Activated effector memory CD4-positive, alpha-beta T cell treated with anti-CD3 and anti-CD28 coated beads, Interleukin-2, amount 50 U/mL, for 16 hours (primary cell): ENCODE measurements around the gene TLE7.

Source experiments
- DNase-seq: peaks from one replicate; pipeline ENCODE4 v3.0.0-alpha.2; 2020

The TLE7 gene

DNA sequence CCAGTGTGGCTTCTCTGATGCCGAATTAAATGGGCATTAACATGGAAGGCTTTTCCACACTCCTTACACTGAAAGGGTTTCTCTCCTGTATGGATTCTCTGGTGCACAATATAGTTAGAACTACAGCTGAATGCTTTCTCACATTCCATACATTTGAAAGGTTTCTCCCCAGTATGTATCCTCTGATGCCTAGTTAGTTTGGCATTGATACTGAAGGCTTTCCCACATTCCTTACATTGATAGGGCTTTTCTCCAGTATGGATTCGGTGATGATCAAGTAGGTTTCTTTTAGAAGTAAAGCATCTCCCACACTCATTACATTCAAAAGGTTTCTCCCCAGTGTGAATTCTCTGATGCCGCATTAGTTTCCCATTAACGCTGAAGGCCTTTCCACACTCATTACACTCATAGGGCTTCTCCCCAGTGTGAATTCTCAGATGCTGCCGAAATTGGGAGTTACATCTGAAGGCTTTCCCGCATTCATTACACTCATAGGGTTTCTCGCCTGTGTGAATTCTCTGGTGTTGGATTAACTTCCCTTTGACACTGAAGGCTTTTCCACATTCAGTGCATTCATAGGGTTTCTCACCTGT lies 6.5 kb upstream of the TLE7 start:
- DNase-seq: no peak

DNA sequence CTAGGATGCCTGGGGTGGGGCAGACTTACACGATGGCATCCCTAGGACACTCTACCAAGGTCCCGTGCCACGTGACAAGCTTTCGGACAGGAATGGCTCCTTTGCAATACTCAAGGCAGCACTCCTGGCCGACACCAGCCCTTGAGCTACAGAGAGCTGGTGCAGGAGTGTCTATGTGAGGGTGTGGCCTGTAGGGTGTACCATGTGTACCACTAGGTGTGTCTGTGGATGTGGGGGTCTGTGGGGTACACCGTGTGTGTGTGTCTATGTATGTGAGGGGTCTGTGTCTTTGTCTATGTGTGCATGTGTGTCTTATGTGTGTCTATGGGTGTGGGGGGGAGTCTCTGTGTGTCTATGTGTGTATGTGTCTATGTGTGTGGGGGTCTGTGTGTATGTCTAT lies 1.9 kb upstream of the TLE7 start:
- no peak for DNase-seq

DNA sequence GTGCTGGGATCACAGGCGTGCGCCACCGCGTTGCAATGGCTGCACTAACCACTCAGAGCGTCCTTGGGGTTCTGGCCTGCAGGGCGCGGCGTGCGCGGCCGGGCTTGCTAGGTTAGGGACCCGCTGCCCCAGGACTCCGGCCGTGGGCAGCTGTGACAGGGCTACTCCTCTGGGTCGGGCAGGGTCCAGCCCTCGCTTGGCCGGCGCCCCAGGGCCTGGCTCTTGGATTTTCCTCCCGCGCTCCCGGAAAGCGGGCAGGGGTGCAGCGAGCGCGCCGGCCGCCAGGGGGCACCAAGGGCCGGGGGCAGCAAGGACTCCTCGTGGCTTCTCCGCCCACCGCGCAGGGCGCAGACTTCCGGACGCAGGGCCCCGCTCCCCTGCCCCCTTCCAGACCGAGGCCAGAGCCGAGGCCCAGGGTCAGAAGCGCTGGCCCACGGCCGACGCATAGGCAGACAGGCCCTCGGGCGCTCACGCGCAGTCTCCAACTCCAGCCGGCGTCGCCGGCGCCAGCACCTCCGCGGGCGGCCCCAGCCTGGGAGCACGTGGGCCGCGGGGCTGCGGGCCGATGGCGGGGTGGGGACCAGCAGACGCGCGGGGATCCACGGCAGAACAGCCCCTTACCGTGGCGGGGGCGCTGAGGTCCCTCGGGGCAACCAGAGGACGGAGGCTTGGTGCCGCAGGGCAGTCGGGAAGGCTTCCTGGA lies 355 bp downstream of the TLE7 start:
- DNase-seq: peak; percentile 73

DNA sequence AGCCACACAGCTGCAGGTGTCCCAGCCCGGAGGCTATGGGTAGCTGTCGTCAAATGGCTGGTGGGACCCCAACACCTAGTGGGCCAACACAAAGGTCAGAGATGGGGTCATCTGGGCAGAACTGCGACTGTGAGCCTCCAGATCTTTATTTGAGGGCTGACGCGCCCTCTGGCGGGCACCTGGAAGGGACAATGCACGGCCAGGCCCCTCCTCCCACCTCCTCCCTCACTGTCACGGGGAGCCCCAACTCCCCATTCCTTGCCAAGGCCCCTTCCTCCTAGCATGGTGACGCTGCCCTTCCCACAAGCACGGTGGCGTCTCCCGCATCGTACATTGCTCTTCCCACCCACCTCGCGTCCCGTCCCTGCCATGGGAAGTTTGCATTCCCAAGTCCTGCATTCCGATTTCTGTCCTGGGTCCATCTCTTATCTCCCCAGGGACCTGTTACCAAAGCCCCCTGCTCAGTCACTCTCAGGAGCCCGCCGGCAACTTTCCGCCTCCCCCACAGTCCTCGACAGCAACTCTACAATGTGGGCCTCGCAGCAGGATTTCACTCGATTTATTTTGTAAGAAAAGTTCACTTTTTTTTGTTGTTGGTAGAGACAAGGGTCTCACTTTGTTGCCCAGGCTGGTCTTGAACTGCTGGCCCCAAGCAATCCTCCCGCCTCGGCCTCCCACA lies 1.0 kb downstream of the TLE7 start:
- no peak for DNase-seq

DNA sequence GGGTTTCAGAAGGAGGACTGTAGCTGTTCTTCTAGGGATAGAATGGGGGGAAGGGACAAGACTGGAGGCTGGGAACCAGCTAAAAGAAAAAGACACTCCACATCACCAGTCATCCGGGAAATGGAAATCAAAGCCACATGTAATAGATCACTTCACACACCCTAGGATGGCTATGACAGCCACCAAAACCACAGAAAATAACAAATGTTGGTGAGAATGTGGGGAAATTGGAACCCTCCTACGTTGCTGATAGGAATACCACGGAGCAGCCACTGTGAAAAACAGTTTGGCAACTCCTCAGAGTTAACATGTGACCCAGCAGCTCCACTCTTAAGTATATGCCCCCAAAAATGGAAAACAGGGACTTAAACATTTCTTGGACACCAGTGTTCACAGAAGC lies 2.3 kb downstream of the TLE7 start:
- DNase-seq: no peak

DNA sequence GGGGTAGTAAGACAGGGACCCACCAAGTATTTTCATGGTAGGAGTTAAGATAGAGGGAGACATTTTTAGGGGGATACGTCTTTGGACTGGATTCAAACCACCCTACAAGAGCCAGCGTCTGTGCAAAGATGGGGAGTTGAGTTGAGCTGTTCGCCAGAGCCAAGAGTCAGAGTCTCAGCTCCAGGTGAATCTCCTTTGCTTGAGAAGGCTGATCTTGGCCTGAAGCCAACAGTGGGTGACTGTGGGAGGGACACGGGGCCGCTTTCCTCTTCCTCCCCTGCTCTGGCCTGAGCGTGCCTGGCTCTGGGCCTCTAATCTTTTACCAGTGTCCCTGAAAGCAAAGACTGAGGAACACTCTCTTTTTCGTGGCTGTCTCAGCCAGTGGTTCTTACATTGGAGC lies 5.4 kb downstream of the TLE7 start:
- DNase-seq: no peak

DNA sequence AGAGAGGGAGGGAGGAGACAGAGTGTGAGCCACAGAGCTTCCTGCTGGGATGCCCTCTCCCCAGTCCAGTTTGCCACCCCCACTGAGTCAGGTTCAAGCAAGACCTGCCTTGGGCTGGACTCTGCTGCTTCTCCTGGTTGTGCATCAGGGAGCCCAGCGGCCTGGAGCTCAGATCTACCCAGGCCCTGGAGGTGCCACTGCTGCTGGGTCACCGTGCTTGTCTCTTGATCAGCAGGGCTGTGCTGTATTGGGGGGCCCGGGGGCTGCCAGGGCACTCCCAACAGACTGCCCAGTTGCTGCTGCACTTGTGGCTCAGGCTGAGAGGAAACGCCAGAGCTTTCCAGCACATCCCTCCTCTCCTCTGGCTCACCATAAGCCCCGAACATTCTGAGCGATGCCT lies 8.9 kb downstream of the TLE7 start:
- DNase-seq: peak; percentile 54

DNA sequence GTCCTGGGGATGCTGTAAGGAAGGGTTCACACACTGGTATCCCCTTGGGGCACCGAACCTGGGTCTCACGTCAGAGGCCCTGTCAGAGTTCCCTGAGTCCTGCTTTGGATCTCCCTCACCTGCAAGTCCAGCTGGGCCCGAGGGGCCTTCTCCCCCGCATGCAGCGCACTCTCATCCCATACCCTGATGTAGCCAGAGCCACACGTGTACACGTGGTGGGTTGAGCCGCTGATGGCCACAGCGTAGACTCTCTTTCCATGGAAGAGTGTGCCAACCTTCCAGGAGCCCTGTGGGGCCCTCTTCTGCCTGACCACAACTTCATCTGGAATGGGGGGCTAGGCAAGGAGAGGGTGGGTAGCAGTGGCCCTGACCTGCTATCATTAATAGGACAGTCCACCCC lies 9.9 kb downstream of the TLE7 start:
- peak; percentile 47 for DNase-seq

DNA sequence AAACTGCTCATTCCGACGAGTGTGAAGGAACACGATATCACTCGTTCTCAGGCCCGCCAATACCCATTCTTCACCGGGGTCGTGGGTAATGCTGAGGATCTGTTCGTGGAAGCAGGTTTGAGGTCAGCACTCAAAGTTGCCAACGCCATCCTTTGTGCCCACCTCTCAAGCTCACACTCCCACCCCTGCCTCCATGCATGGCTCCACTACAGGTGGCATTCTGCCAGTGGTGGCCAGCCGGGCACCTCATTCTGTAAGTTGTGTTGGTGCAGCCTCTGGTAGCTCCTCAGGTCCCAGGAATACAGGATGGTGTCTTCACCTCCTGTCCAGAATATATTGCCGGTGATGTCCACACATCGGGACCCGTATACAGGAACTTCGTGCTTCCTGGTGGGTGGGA lies 10.7 kb downstream of the TLE7 start:
- DNase-seq: no peak

DNA sequence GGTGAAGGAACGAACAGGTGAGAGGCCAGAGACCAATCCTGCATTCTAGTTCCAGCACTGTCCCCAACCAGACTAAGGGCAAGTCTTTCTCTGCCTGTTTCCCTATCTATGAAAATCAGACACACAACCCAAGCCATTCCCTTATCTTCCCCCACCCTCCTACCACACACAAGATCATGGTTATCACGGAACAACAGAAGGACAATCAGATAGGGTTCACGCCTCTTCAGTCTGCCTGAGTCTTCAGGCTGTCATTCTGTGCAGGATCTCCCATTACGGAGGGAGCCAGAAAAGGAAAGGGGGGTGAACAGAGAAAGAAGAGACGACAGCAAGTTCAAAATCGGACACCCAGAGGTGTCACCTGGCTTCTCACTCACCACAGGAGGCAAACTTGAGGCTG lies 11.1 kb downstream of the TLE7 start:
- peak; percentile 14 for DNase-seq

DNA sequence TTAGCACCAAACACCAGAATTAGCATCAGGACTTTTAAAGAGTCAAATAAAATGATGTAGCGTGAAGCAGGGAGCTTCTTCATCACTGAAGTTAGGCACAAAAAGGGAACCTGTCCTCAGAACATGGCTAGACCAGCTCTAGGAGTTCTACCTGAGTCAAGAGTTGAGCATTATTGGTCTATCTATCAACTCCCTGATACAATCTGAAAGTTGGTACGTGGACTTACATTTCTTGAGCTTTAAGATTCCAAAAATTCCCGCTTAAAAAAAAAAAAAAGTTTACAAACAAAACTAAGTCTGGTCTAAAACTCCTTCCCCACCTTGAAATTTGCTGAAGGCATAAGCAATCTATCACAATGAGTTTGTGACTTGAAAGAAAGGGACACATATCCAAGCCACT lies 12.3 kb downstream of the TLE7 start:
- no peak for DNase-seq

DNA sequence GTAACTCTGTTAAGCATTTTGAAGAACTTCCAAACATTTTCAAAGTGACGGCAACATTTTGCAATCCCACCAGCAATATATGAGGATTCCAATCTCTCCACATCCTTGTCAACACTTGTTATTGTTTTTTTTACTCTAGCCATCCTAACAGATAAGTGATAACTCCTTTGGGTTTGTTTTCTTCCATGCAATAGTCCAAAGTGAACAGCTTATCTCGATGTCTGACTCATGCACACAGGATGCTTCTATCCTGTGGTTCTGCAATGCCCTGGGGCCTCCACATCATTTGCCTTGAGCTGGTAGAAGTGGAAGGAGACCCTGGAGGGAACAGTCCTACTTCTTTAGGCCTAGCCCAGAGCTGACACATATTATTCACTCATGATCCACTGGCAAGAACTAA lies 13.0 kb downstream of the TLE7 start:
- DNase-seq: no peak

DNA sequence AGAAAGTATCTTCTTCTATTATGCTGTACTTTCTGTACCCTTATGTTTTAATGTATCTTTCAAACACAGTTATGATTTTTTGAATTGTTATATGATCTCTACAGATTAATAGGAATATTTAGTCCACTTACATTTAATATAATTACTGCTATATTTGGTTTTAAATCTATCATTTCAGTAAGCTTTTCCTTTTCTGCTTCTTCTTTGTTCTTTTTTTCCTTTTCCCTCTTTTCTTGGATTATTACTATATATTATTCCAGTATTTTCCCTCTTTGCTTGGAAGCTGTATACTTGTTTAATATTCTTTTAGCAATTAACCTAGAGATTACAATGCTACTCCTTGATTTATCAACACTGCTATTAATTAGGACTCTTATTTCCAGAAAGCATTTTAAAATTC lies 13.5 kb downstream of the TLE7 start:
- no peak for DNase-seq

DNA sequence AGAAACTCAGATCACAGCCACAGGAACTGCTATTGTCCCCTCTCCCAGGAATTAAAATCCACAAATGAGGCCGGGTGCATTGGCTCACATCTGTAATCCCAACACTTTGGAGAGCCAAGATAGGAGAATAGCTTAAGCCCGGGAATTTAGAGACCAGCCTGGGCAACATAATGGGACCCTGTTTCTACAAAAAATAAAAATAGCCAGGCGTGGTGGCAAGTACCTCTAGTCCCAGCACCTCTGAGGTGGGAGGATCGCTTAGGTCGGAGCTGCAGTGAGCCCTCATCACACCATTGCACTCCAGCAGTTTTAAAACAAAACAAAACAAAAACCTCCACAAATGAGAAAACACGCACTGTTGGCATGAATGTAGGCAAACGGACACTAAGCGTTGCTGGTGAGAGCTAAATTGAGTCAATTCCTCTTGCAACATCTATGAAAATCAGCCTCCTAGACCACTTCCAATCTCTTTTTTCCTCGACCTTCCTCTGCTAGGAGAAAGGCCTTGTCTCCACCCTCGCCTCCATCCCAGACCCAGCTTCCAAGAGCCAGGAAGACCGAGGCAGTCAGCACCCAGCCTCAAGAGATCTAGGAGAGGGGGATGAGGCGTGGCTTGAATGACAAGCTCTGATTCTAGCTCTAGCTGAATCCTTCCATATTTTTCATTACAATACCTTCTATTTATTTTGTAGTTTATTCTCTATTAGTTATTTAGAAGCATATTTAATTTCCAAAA lies 14.8 kb downstream of the TLE7 start:
- peak; percentile 10 for DNase-seq

DNA sequence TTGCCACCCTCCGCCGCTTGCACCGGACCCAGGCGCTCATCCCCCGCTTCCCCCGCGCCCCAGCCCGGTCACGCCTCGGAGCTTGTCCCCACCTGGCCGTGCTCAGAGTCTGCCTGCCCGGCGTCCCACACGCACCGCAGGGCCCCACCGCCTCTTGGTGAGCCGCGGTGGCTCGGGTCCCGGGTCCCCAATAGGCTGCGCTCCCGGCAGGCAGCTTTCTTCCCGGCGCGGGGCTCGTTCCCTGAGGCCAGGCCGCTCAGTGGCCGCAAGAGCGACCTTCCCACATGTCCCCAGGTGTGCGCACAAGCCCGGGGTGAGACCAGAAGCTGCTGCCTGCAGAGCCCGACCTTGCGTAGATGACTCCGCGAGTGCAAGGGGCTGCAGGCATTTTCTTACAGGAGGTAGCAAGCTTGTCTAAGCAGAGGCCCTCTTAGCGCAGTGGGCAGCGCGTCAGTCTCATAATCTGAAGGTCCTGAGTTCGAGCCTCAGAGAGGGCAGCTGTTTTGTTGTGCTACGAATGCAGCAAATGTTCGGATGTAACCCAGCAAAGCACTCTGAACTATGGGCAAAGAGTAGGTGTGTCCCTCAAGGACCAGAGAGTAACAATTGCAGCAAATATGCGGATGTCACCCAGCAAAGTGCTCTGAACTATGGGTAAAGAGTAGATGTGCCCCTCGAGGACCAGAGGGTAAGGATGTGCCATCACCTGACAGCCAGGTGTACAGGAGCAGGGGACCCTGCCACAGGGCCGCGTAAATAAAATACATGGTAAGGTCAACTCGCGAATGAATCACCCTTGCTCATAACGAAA lies 15.6 kb downstream of the TLE7 start:
- DNase-seq: peak; percentile 37

DNA sequence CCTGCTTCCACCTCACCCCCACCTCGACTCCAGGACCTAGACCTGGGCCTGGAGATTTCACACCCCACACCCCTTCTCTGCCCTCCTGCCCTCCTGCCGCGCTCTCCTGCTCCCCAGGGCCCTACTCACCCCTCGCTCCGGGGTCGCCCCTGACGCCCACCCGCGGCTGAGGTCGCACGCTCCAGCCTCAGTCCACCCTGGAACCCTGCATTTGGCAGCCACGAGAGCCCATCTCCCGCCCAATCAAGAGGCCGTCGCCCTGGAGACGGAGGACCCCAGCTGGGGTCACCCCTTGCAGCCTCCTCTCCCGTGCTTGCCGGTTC lies 16.1 kb downstream of the TLE7 start:
- DNase-seq: no peak

DNA sequence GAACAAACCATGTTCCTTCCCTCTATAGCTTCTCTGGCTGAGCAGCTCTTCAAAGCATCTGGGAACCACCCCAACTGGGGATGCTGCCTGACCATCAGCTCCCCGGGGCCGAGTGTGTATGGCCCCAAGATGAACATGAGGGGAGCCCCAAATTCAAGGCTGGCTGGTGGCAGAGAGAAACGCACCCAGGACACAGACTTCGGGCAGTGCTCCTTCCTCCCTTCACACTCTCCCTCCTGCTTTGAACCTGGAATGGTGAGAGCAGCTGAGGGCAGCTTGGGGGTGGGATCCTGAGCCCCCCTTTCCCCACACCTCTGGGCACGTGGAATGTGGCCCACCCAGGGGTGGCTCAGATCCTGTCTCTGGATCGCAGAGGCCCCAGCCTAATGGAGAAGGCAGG lies 17.2 kb downstream of the TLE7 start:
- DNase-seq: peak; percentile 30

DNA sequence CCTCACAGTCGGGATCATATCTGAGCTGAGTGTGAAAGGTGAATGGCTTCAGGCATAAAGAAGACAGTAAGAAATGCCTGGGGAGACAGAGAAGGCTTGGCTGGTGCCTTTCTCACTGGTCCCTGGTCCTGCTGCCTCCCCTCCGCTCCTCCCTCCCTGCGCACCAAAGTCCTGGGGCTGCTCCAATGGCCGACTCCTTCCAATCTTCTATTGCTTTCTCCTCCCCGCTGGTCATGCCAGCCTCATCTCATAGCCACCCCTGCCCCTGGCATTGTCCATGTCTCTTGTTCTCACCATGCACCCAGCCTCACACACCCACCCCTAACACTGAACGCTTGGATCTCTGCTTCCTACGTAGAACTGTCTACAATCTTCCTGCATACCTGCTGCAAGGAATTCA lies 18.0 kb downstream of the TLE7 start:
- peak; percentile 21 for DNase-seq

DNA sequence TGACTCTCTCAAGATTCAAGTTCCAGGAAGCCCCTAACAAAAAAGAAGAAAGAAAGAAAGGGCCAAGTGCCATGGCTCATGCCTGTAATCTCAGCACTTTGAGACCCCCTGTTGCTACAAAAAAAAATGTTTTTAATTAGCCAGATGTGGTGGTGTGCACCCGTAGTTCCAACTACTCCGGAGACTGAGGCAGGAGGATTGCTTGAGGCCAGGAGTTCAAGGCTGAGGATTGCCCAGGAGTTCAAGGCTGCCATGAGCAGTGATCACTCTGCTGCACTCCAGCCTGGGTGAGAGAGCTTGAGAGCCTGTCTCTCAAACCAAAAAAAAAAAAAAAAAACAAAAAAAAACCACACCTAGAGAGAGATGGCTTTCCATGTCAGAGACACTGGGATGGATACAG lies 18.8 kb downstream of the TLE7 start:
- peak; percentile 8 for DNase-seq

DNA sequence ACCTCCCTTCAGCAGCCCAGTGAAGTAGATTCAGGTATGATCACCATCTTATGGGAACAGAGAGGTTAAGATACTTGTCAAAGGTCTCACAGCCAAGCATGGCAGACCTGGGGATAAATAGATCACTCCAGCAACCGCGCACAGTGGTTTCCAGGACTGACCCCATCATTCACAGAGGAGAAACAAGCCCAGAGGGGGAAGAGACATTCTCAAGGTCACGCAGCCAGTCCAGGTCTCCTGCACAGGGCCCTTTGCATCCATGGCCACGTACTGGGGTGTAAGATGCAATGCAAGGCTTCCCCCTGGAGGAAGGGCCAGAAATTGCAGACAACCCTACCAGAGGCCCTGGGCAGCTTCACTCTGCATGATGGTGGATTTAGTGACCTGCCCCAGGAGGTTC lies 19.9 kb downstream of the TLE7 start:
- DNase-seq: peak; percentile 66

DNA sequence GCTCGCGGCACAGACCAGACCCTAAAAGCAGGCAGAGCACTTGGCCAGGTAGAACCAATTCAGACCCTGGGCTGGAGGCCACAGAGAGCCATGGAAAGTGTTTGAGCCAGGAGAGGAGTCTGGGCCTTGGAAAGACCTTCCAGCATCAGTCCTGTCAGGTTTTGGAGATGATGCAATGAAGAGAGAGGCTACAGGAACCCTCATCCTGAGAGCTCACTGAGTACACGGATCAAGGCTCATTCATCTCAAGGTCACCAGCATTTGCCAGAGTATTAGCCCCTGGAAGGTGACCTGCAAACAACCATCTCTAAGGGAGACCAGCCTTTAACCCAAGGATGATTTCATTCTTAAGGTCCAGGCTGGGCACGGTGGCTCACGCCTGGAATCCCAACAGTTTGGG lies 27.8 kb downstream of the TLE7 start:
- peak; percentile 25 for DNase-seq

DNA sequence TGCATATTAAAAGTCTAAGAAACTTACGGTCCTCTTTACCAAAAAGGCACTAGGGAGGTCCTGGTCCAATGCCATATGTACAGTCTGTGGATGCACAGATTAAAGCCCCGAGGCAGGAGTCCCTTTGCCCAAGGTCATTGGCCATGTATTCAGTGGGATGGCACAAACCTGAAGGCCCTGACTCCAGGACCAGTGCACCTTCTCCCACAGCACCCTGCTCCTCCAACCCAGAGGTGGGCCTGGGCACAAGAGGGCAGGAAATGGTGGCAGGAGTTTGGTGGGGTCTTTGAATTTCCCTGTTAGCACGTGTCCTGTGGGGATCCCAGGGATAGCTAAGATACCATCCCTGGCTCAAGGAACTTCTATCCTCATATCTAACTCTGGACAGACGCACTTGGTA lies 28.5 kb downstream of the TLE7 start:
- peak; percentile 54 for DNase-seq
